ENCODE results near the gene DOC2B.

DOC2B gene

DNA sequence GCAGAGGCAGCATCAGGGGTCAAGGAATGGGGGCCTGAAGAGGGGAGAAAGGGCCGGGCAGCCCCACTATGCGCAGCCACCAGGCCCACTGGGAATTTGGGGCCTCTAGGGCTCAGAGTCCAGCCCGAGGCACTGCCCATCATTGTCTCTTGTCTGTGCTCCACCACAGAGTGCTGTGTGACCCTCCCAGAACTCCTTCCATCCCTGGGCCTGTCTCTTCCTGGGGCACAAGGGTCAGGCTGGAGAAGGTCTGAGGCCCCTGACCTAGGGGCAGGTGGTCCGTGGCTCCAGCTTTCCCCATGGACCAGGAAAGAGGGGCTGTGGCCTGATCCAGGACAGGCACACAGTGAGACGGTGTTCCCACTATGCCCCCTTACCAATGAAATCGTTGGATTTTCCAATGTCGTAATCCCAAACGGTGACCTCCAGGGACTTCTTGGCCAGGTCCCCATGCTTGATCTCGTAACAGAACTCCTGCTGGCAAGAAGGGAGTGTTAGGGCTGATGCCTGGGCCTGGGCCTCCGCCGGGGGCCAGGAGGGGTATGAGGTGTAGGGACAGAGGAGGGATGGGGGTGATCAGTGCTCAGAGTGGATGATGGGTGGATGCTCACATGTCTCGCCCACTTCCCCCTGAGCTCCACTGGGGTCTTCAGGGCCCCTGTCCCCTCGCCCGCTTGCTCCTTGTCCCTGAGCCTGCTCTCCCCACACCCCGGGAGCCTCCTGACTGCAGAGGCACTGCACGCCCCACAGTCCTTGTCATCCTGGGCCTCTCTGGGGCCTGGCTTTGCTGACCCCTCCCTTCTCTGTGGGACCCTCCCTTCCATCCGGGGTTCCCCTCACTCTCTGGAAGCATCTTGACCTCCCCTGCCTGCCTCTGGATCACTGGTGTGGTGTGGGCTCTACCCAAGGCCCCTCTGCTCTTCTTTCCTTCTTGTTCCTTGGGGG lies 33.4 kb downstream of the DOC2B start:
- H3K4me3 ChIP-seq (ENCODE audit: low read depth, low read length): no peak overlapping the region
- TF ChIP-seq ZNF623 (tag by site-specific recombination; IDR thresholded peaks at IDR 0.05) (no peak), ZNF654 (tag by site-specific recombination; IDR thresholded peaks at IDR 0.05; ENCODE audit: low read depth) (no peak), PRDM1 (tag by site-specific recombination; IDR thresholded peaks at IDR 0.05) (no peak), ZNF23 (tag by site-specific recombination; IDR thresholded peaks at IDR 0.05; ENCODE audit: borderline replicate concordance) (no peak), ZNF157 (tag by site-specific recombination; IDR thresholded peaks at IDR 0.05) (no peak)
- TF ChIP-seq, protein P1, sequence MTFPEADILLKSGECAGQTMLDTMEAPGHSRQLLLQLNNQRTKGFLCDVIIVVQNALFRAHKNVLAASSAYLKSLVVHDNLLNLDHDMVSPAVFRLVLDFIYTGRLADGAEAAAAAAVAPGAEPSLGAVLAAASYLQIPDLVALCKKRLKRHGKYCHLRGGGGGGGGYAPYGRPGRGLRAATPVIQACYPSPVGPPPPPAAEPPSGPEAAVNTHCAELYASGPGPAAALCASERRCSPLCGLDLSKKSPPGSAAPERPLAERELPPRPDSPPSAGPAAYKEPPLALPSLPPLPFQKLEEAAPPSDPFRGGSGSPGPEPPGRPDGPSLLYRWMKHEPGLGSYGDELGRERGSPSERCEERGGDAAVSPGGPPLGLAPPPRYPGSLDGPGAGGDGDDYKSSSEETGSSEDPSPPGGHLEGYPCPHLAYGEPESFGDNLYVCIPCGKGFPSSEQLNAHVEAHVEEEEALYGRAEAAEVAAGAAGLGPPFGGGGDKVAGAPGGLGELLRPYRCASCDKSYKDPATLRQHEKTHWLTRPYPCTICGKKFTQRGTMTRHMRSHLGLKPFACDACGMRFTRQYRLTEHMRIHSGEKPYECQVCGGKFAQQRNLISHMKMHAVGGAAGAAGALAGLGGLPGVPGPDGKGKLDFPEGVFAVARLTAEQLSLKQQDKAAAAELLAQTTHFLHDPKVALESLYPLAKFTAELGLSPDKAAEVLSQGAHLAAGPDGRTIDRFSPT (tag by site-specific recombination; IDR thresholded peaks at IDR 0.05): no peak
- H3K27ac ChIP-seq (ENCODE audit: extremely low read depth, low read depth, low read length): no peak overlapping the region
- ChIA-PET CTCF (interaction anchor here (0.5 to 0.6 kb wide), 2 partner anchors 12 to 93 kb away, joined by 3 to 4 read pairs; no protein-coding TSS in a partner anchor), POLR2A (no interaction called here)
- H3K9me3 ChIP-seq (ENCODE audit: control insufficient read depth, insufficient read depth, low read depth, low read length): no peaks in the 10 kb centered on the region
- no peaks in the 10 kb centered on the region for H3K36me3 ChIP-seq (ENCODE audit: control insufficient read depth in 2 of 2, insufficient read depth in 1 of 2, low read length in 2 of 2)
- no peaks in the 10 kb centered on the region for H3K4me1 ChIP-seq (ENCODE audit: control insufficient read depth, insufficient read depth, low read length)

DNA sequence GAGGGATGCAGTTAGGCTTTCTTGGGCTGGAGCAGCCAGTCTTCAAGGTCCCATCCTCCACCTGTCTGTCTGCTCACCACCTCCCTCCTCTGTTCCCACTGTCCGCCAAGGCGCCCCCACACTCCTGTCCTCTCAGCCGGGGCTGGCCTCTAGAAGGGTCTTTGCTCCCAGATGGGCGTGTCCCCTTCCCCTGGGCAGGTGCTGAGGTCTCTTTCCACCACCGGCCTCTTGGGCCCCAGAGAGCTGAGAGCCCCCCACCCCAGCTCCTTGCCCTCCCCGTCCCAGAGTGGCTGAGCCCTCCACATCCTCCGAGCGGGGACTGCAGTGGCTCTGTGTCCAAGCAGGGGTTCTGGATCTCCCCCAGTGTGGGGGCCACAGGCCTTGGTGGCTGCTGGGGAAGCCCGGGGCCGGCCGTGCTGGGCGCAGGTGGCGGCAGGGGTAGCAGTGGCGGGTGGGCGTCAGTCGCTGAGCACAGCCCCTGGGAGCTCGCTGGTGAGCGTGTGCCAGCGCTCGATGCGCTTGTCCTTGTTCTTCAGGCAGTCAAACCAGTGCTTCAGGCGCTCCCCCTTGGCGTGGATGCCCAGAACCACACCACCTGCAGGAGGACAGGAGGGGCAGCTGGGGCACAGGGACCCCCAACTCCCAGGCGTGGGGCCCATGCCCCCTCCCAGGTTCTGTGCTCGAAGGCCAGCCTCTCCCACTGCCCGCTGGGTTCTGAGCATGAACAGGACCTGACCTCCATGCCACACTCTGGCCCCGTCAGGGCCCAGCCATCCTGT lies 34.3 kb downstream of the DOC2B start:
- POLR2A ChIA-PET: no interaction called here
- no peaks in the 10 kb centered on the region for H3K4me1 ChIP-seq (ENCODE audit: control insufficient read depth, insufficient read depth, low read length)

GRCh38 chr17:146546-146945 lies 34.9 kb downstream of the DOC2B start:
- CTCF ChIA-PET: no interaction called here
- Histone ChIP-seq H3K27ac (ENCODE audit: extremely low read depth, low read depth, low read length) (no peak overlapping the region), H3K36me3 (ENCODE audit: control insufficient read depth in 2 of 2, insufficient read depth in 1 of 2, low read length in 2 of 2) (no peaks in the 10 kb centered on the region), H3K9me3 (ENCODE audit: control insufficient read depth, insufficient read depth, low read depth, low read length) (no peaks in the 10 kb centered on the region), H3K4me1 (ENCODE audit: control insufficient read depth, insufficient read depth, low read length) (no peaks in the 10 kb centered on the region), H3K4me3 (ENCODE audit: low read depth, low read length) (no peak overlapping the region)
- TF ChIP-seq ATF2 (tag by site-specific recombination; IDR thresholded peaks at IDR 0.05; ENCODE audit: low read depth) (no peak), ZIC2 (tag by site-specific recombination; IDR thresholded peaks at IDR 0.05) (no peak), ZNF677 (tag by site-specific recombination; IDR thresholded peaks at IDR 0.05) (no peak), ZFP3 (tag by site-specific recombination; IDR thresholded peaks at IDR 0.05; ENCODE audit: low read depth) (no peak)
- TF ChIP-seq, protein P2, sequence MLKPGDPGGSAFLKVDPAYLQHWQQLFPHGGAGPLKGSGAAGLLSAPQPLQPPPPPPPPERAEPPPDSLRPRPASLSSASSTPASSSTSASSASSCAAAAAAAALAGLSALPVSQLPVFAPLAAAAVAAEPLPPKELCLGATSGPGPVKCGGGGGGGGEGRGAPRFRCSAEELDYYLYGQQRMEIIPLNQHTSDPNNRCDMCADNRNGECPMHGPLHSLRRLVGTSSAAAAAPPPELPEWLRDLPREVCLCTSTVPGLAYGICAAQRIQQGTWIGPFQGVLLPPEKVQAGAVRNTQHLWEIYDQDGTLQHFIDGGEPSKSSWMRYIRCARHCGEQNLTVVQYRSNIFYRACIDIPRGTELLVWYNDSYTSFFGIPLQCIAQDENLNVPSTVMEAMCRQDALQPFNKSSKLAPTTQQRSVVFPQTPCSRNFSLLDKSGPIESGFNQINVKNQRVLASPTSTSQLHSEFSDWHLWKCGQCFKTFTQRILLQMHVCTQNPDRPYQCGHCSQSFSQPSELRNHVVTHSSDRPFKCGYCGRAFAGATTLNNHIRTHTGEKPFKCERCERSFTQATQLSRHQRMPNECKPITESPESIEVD (tag by site-specific recombination; IDR thresholded peaks at IDR 0.05): no peak
- POLR2A ChIA-PET: no interaction called here

More for the DNA sequence above, 34.3 kb downstream of the DOC2B start:
- H3K36me3 ChIP-seq (ENCODE audit: control insufficient read depth in 2 of 2, insufficient read depth in 1 of 2, low read length in 2 of 2): no peaks in the 10 kb centered on the region
- CTCF ChIA-PET: interaction anchor here (0.5 kb wide), 1 partner anchor 94 kb away, joined by 4 read pairs; no protein-coding TSS in a partner anchor
- H3K27ac ChIP-seq (ENCODE audit: extremely low read depth, low read depth, low read length): no peak overlapping the region
- no peak overlapping the region for H3K4me3 ChIP-seq (ENCODE audit: low read depth, low read length)
- no peaks in the 10 kb centered on the region for H3K9me3 ChIP-seq (ENCODE audit: control insufficient read depth, insufficient read depth, low read depth, low read length)
- no peak for TF ChIP-seq ZNF26 (tag by site-specific recombination; IDR thresholded peaks at IDR 0.05)

Measured in HEK293 (cell line).